Activated CD8-positive, alpha-beta memory T cell treated with anti-CD3 and anti-CD28 coated beads, Interleukin-2, amount 50 U/mL, for 24 hours (primary cell): ENCODE data around the gene ITGB8.

Experiments
- DNase-seq: peaks from one replicate; pipeline ENCODE4 v3.0.0-alpha.2; 2020; ENCODE audit errors: extremely low read depth

Gene ITGB8

GRCh38 chr7:20464891-20465290 is 134.2 kb downstream of the ITGB8 start:
- DNase-seq = no peak
